K562 (cell line): ENCODE measurements around the gene ITGAE. TPM values are rescaled to one million over a fixed set of nuclear protein-coding genes. Genes with fewer than 3 reads are reported as not detected.

Experiments
- ATAC-seq: fragments of 200-7000 bp; cut with Tn5 transposase; 3 replicates; pipeline ENCODE4 v1.9.1; 2020; ENCODE audit warnings: moderate library complexity
- BruUV-seq: library from RNA; stranded (reverse); fragments of 400-500 nt; replicated peaks from 2 replicates; lab custom pipeline; 2021; lab: Mats Ljungman, UMichigan
- CTCF ChIA-PET: fragments of 300-600 bp; formaldehyde crosslinking; extraction: SDS; loops from one replicate; lab custom pipeline; 2021; ENCODE audit warnings: low intra/inter-chr PET ratio; lab: Yijun Ruan, JAX
- POLR2A ChIA-PET: fragments of 300-600, 350-650 bp; sonication (Branson Sonifier 250); formaldehyde crosslinking; extraction: SDS; loops from one replicate; lab custom pipeline; 2021; ENCODE audit warnings: antibody characterized with exemption, inconsistent platforms; lab: Yijun Ruan, JAX
- DNase-seq, 4 experiments: peaks; one replicate each; pipeline versions ENCODE4 v3.0.0 to v3.0.0-alpha.2; 2011 to 2018; ENCODE audit warnings: low spot score in 3 of 4, mixed read lengths in 3 of 4; ENCODE audit errors: extremely low read depth in 1 of 4
- FAIRE-seq: peaks from 2 replicates; lab custom pipeline; 2011; peaks lifted over from hg19 to GRCh38; lab: Jason Lieb, UNC
- H2AFZ ChIP-seq: 2 replicates; pipeline ENCODE4 v1.6.0; 2011; ENCODE audit warnings: low read depth, low read length, control low read depth, inconsistent platforms
- H3K27ac ChIP-seq: fragments of 200-600 bp; 3 replicates; pipeline ENCODE4 v1.8.0; 2011; ENCODE audit warnings: low read depth, mild to moderate bottlenecking, control low read depth, inconsistent platforms, low read length, moderate library complexity, mixed read lengths; ENCODE audit errors: extremely low read depth
- H3K27me3 ChIP-seq, 2 experiments: fragments of 300-600 bp in 1 of 2; 2 replicates in 1 of 2; 3 replicates in 1 of 2; pipeline versions ENCODE4 v1.6.0 to v1.8.0; 2011; ENCODE audit warnings: inconsistent platforms in 2 of 2, low read length in 2 of 2, mild to moderate bottlenecking in 1 of 2, mixed read lengths in 1 of 2, moderate library complexity in 1 of 2; ENCODE audit not compliant: control insufficient read depth in 2 of 2, insufficient read depth in 2 of 2
- H3K36me3 ChIP-seq: fragments of 300-600 bp; 3 replicates; pipeline ENCODE4 v1.8.0; 2011; ENCODE audit warnings: mild to moderate bottlenecking, low read length, inconsistent platforms; ENCODE audit not compliant: control insufficient read depth, insufficient read depth
- H3K4me1 ChIP-seq, 2 experiments: fragments of 200-600 bp in 1 of 2; replicated peaks in 1 of 2; 2 replicates in 1 of 2; 3 replicates in 1 of 2; pipeline versions ENCODE4 v1.5.1 to v1.8.0; 2011; ENCODE audit warnings: inconsistent platforms in 2 of 2, low read length in 2 of 2, mild to moderate bottlenecking in 1 of 2, mixed read lengths in 1 of 2, moderate library complexity in 1 of 2; ENCODE audit not compliant: control insufficient read depth in 2 of 2, insufficient read depth in 2 of 2
- H3K4me2 ChIP-seq: 2 replicates; pipeline ENCODE4 v1.6.1; 2011; ENCODE audit warnings: low read length, control low read depth, inconsistent platforms, mixed read lengths; ENCODE audit not compliant: insufficient read depth
- H3K4me3 ChIP-seq: fragments of 200-600 bp; sonication (generic), shearing (Covaris generic); 2 replicates; pipeline ENCODE4 v1.5.1; 2016; ENCODE audit warnings: control low read depth, inconsistent platforms
- H3K79me2 ChIP-seq: fragments of 200-600 bp; 3 replicates; pipeline ENCODE4 v1.8.0; 2011; ENCODE audit warnings: low read length, inconsistent platforms; ENCODE audit not compliant: control insufficient read depth, insufficient read depth
- H3K9ac ChIP-seq, 2 experiments: 2 replicates each; pipeline versions ENCODE4 v1.6.0 to v1.6.1; 2011; ENCODE audit warnings: low read depth in 2 of 2, low read length in 2 of 2, control low read depth in 1 of 2, inconsistent platforms in 1 of 2, mild to moderate bottlenecking in 1 of 2, mixed read lengths in 1 of 2; ENCODE audit not compliant: insufficient read depth in 1 of 2
- H3K9me1 ChIP-seq: one replicate; pipeline ENCODE4 v1.6.0; 2011; ENCODE audit warnings: inconsistent platforms, mild to moderate bottlenecking, low read length, moderate library complexity; ENCODE audit not compliant: control insufficient read depth, insufficient read depth
- H3K9me3 ChIP-seq: replicated peaks from 2 replicates; pipeline ENCODE4 v1.5.1; 2011; ENCODE audit warnings: low read depth, low read length, inconsistent platforms; ENCODE audit not compliant: control insufficient read depth, insufficient read depth
- H4K20me1 ChIP-seq: replicated peaks from 2 replicates; pipeline ENCODE4 v1.6.1; 2011; ENCODE audit warnings: low read length, inconsistent platforms, mixed read lengths; ENCODE audit not compliant: control insufficient read depth, insufficient read depth
- ARID1B ChIP-seq: fragments of 450-650 bp; IDR thresholded peaks from 2 replicates; pipeline ENCODE4 v1.6.1; 2016; ENCODE audit warnings: antibody characterized with exemption, mild to moderate bottlenecking, inconsistent platforms
- CBFA2T2 ChIP-seq: fragments of 450-650 bp; conservative IDR thresholded peaks from 2 replicates; pipeline ENCODE4 v1.6.1; 2017; ENCODE audit warnings: mild to moderate bottlenecking
- DPF2 ChIP-seq: fragments of 450-650 bp; IDR thresholded peaks from 2 replicates; pipeline ENCODE4 v1.6.1; 2016
- ESRRA ChIP-seq: fragments of 450-650 bp; IDR thresholded peaks from 2 replicates; pipeline ENCODE4 v1.6.1; 2014; ENCODE audit warnings: low read depth, mild to moderate bottlenecking, moderate library complexity, borderline replicate concordance
- FOXM1 ChIP-seq, 2 experiments: fragments of 450-650 bp in 1 of 2; sonication (generic) in 1 of 2; formaldehyde crosslinking in 1 of 2; IDR thresholded peaks; 2 replicates each; pipeline versions ENCODE4 v1.6.1 to v1.9.0; 2017 to 2022; ENCODE audit warnings: low read depth in 2 of 2, mild to moderate bottlenecking in 2 of 2, missing genetic modification reagents in 1 of 2, moderate library complexity in 1 of 2
- HEY1 ChIP-seq: fragments of 250-450 bp; sonication (Bioruptor Pico); IDR thresholded peaks from 2 replicates; pipeline ENCODE4 v1.5.0; 2020; ENCODE audit warnings: mild to moderate bottlenecking, moderate library complexity, borderline replicate concordance
- JUNB ChIP-seq: fragments of 450-650 bp; formaldehyde crosslinking; conservative IDR thresholded peaks from 2 replicates; pipeline ENCODE4 v1.4.0; 2020; ENCODE audit warnings: mild to moderate bottlenecking
- KDM1A ChIP-seq, 2 experiments: fragments of 450-650 bp; IDR thresholded peaks; 2 replicates each; pipeline ENCODE4 v1.6.1; 2016; ENCODE audit warnings: mild to moderate bottlenecking in 2 of 2
- MBD2 ChIP-seq: sonication (generic); IDR thresholded peaks from 2 replicates; pipeline ENCODE4 v1.6.1; 2016; ENCODE audit warnings: low read depth, borderline replicate concordance
- NCOA1 ChIP-seq: fragments of 450-650 bp; IDR thresholded peaks from 2 replicates; pipeline ENCODE4 v1.6.1; 2016; ENCODE audit warnings: low read depth
- NCOR1 ChIP-seq: fragments of 450-650 bp; IDR thresholded peaks from 2 replicates; pipeline ENCODE4 v1.6.1; 2016; ENCODE audit warnings: mild to moderate bottlenecking, moderate library complexity
- PPARD ChIP-seq: fragments of 250-450 bp; sonication (Bioruptor Pico); IDR thresholded peaks from 2 replicates; pipeline ENCODE4 v1.8.0; 2022; ENCODE audit warnings: inconsistent platforms, mild to moderate bottlenecking, moderate library complexity
- RCOR1 ChIP-seq, 2 experiments: IDR thresholded peaks; 2 replicates each; pipeline ENCODE4 v1.6.1; 2012; ENCODE audit warnings: low read depth in 2 of 2, low read length in 2 of 2, borderline replicate concordance in 1 of 2, improper control_type of control experiment in 1 of 2
- SMARCE1 ChIP-seq: fragments of 450-650 bp; IDR thresholded peaks from 2 replicates; pipeline ENCODE4 v1.7.1; 2016; ENCODE audit warnings: mild to moderate bottlenecking
- STAG1 ChIP-seq: sonication (generic); formaldehyde crosslinking; IDR thresholded peaks from 2 replicates; pipeline ENCODE4 v1.5.0; 2020; ENCODE audit warnings: missing genetic modification reagents, borderline replicate concordance
- TCF3 ChIP-seq: sonication (generic); formaldehyde crosslinking; IDR thresholded peaks from 2 replicates; pipeline ENCODE4 v1.4.0; 2020; ENCODE audit warnings: mild to moderate bottlenecking, missing genetic modification reagents
- TEAD4 ChIP-seq, 2 experiments: sonication (generic) in 1 of 2; formaldehyde crosslinking in 1 of 2; IDR thresholded peaks; 2 replicates each; pipeline versions ENCODE4 v1.6.1 to v1.8.0; 2012 to 2022; ENCODE audit warnings: borderline replicate concordance in 1 of 2, inconsistent platforms in 1 of 2, low read length in 1 of 2, mild to moderate bottlenecking in 1 of 2, missing genetic modification reagents in 1 of 2
- ZEB2 ChIP-seq: fragments of 450-650 bp; IDR thresholded peaks from 2 replicates; pipeline ENCODE4 v1.6.1; 2016
- ZNF766 ChIP-seq: fragments of 200-800 bp; sonication (Bioruptor generic); conservative IDR thresholded peaks from 2 replicates; pipeline ENCODE4 v1.6.1; 2016; ENCODE audit warnings: missing genetic modification characterization, missing compliant biosample characterization
- WGBS: fragments of 100-300 bp; shearing (Covaris generic); methylation state at CpG from one replicate; pipeline ENCODE4 v1.1.6; 2016; ENCODE audit warnings: low coverage, mixed read lengths; ENCODE audit not compliant: insufficient coverage; ENCODE audit errors: missing lambda C conversion rate; 5-methylcytosine and 5-hydroxymethylcytosine counted together
- in situ Hi-C: fragments of 300-500 bp; cut with MboI; formaldehyde crosslinking; loops from 4 replicates; pipeline ENCODE4 v1.15.0; 2018; ENCODE audit warnings: inconsistent platforms, mixed read lengths
- intact Hi-C: fragments of 100-400 bp; cut with micrococcal nuclease; formaldehyde crosslinking; loops from 2 replicates; pipeline ENCODE4 v1.14.2; 2022
- polyA plus RNA-seq, 8 experiments: library from polyadenylated mRNA; depleted of rRNA in 4 of 8; stranded (reverse) in 5 of 8; unstranded in 3 of 8; fragments of >200 nt; fragmentation: Nextera tagmentation in 2 of 8; fragmentation: Illumina TruSeq in 1 of 8; extraction: Ambion mirVana in 2 of 8; extraction: Trizol in 1 of 8; gene quantifications; 2 replicates each; pipeline versions ENCODE4 v1.2.1 to v1.2.3, GENCODE V29; 2011 to 2014; ENCODE audit warnings: inconsistent platforms in 1 of 8, missing spikeins in 1 of 8
- total RNA-seq, 7 experiments: library from RNA; depleted of rRNA in 6 of 7; stranded (reverse); fragments of >200 nt in 6 of 7; fragmentation: Illumina TruSeq in 2 of 7; extraction: Trizol in 2 of 7; gene quantifications; 2 replicates each; pipeline versions ENCODE4 v1.2.1 to v1.2.3, GENCODE V29; 2011 to 2021; ENCODE audit warnings: low replicate concordance in 1 of 7
- TF ChIP-seq, protein P1 (sequence below), 2 experiments: fragments of 450-650 bp in 1 of 2; IDR thresholded peaks; 2 replicates each; pipeline ENCODE4 v1.6.1; 2011 to 2017; ENCODE audit warnings: low read depth in 2 of 2, antibody characterized with exemption in 1 of 2, borderline replicate concordance in 1 of 2, low read length in 1 of 2, mild to moderate bottlenecking in 1 of 2, mixed read lengths in 1 of 2; ENCODE audit not compliant: control insufficient read depth in 1 of 2

Gene ITGAE
- total and polyA plus RNA-seq, 9 of the 15 experiments (the other 6 are each of a cell fraction or from before 2014, with no cell fraction given), result 14.8 to 160 (median 27.0) TPM

DNA sequence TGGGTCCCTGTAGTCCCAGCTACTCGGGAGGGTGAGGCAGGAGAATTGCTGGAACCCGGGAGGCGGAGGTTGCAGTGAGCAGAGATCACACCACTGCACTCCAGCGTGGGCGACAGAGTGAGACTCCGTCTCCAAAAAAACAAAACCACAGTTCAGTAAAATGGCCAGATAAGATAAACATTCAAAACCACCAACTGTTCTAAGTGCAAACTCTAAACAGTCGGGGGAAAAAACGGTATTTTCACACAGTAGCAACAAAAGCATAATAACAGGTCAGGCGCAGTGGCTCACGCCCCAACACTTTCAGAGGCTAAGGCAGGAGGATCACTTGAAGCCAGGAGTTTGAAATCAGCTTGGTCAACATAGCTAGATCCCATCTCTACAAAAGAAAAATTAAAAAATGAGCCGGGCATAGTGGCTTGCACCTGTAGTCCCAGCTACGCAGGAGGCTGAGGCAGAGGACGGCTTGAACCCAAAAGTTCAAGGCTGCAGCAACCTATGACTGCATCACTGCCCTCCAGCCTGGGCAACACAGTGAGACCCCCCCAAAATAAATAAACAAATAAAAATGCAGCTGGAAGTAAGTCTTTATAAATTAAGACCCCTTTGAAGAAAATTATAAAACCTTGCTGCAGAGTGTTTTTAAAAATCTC lies 88.1 kb downstream of the ITGAE start:
- no peak overlapping the region for H2AFZ ChIP-seq
- no peaks in the 10 kb centered on the region for H3K27me3 ChIP-seq
- ChIA-PET POLR2A (interaction anchor here (1.5 kb wide), 1 partner anchor 10 kb away, joined by 5 read pairs; no protein-coding TSS in a partner anchor), CTCF (no interaction called here)
- in situ Hi-C loops (no loop called here), intact Hi-C loops (no loop called here)
- H3K4me2 ChIP-seq, result peak overlapping the region; percentile 25
- ATAC-seq (peak; percentile 71), DNase-seq (peak in 1 of 4 experiments; percentile 55), FAIRE-seq (peak; percentile 88)
- peaks cover 3 to 4% of the 10 kb centered on the region in 2 experiments; a peak in 3 of 5 replicates for H3K4me1 ChIP-seq
- no peaks in the 10 kb centered on the region for H3K79me2 ChIP-seq
- peak overlapping the region; percentile 36; the same call in 1 of the 3 replicates for H3K27ac ChIP-seq
- no peaks in the 10 kb centered on the region for H4K20me1 ChIP-seq
- no peaks in the 10 kb centered on the region for H3K9me1 ChIP-seq
- 8% methylated on average over 11 of the region's 13 CpGs for WGBS
- no peak overlapping the region for H3K4me3 ChIP-seq
- H3K9ac ChIP-seq, result no peak overlapping the region
- BruUV-seq, result no TSS peak
- peaks cover 38% of the 10 kb centered on the region; the same call in 2 of the 3 replicates for H3K36me3 ChIP-seq
- H3K9me3 ChIP-seq, result no peaks in the 10 kb centered on the region
- TF ChIP-seq JUNB (no peak), TCF3 (CRISPR knock-in tag) (peak; percentile 73), NCOR1 (peak; percentile 59), SMARCE1 (peak; percentile 71; the same call in 1 of the 2 replicates), MBD2 (peak; percentile 19; the same call in 1 of the 2 replicates), CBFA2T2 (peak; percentile 54), TEAD4 (IDR thresholded peaks at IDR 0.05; ENCODE audit: low read length) (peak; percentile 73), TEAD4 (CRISPR knock-in tag; IDR thresholded peaks at IDR 0.05; ENCODE audit: borderline replicate concordance) (no peak), DPF2 (peak; percentile 80), STAG1 (CRISPR knock-in tag) (no peak), ZNF766 (CRISPR knock-in tag) (0 out of 2 replicates have a peak, but pooled peaks have one; percentile 29), KDM1A (IDR thresholded peaks at IDR 0.05) (peak; percentile 67 to 76; a peak in 3 of 4 replicates), ARID1B (peak; percentile 83), RCOR1 (IDR thresholded peaks at IDR 0.05; ENCODE audit: borderline replicate concordance in 1 of 2, low read depth in 2 of 2, low read length in 2 of 2) (peak in 1 of 2 experiments; percentile 55; a peak in 1 of 4 replicates), ESRRA (peak; percentile 60; the same call in 1 of the 2 replicates), NCOA1 (0 out of 2 replicates have a peak, but pooled peaks have one; percentile 37), HEY1 (CRISPR knock-in tag) (no peak), PPARD (CRISPR knock-in tag) (no peak), FOXM1 (IDR thresholded peaks at IDR 0.05; ENCODE audit: low read depth) (peak; percentile 52; the same call in 1 of the 2 replicates), FOXM1 (CRISPR knock-in tag; IDR thresholded peaks at IDR 0.05; ENCODE audit: low read depth) (no peak), ZEB2 (0 out of 2 replicates have a peak, but pooled peaks have one; percentile 30)
- TF ChIP-seq, protein P1, sequence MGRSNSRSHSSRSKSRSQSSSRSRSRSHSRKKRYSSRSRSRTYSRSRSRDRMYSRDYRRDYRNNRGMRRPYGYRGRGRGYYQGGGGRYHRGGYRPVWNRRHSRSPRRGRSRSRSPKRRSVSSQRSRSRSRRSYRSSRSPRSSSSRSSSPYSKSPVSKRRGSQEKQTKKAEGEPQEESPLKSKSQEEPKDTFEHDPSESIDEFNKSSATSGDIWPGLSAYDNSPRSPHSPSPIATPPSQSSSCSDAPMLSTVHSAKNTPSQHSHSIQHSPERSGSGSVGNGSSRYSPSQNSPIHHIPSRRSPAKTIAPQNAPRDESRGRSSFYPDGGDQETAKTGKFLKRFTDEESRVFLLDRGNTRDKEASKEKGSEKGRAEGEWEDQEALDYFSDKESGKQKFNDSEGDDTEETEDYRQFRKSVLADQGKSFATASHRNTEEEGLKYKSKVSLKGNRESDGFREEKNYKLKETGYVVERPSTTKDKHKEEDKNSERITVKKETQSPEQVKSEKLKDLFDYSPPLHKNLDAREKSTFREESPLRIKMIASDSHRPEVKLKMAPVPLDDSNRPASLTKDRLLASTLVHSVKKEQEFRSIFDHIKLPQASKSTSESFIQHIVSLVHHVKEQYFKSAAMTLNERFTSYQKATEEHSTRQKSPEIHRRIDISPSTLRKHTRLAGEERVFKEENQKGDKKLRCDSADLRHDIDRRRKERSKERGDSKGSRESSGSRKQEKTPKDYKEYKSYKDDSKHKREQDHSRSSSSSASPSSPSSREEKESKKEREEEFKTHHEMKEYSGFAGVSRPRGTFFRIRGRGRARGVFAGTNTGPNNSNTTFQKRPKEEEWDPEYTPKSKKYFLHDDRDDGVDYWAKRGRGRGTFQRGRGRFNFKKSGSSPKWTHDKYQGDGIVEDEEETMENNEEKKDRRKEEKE (IDR thresholded peaks at IDR 0.05; ENCODE audit: borderline replicate concordance in 1 of 2, control insufficient read depth in 1 of 2, low read depth in 2 of 2, low read length in 1 of 2), result no peak
